CD4-positive, CD25-positive, alpha-beta regulatory T cell (primary cell): ENCODE results near the gene APOC4. TPM values are rescaled to one million over a fixed set of nuclear protein-coding genes. Genes with fewer than 3 reads are reported as not detected.

Experiments used
- ATAC-seq, 2 donors: fragments of 150-1000 bp; cut with Tn5 transposase; one replicate each; pipeline ENCODE4 v1.10.0; 2021; ENCODE audit warnings: low read depth in 2 of 2, moderate number of reproducible peaks in 2 of 2, moderate library complexity in 1 of 2
- DNase-seq, 3 donors: peaks; one replicate each; pipeline versions ENCODE4 v3.0.0 to v3.0.0-alpha.2; 2012 to 2022; ENCODE audit warnings: mixed read lengths in 1 of 3
- H3K27ac ChIP-seq: one replicate; pipeline ENCODE4 v1.7.0; 2013; ENCODE audit warnings: mild to moderate bottlenecking, low read length; ENCODE audit not compliant: insufficient read depth, poor library complexity, severe bottlenecking
- H3K27me3 ChIP-seq: one replicate; pipeline ENCODE4 v1.7.0; 2013; ENCODE audit warnings: low read length; ENCODE audit not compliant: control insufficient read depth, insufficient read depth
- H3K36me3 ChIP-seq: one replicate; pipeline ENCODE4 v1.7.0; 2013; ENCODE audit warnings: mild to moderate bottlenecking, low read length, moderate library complexity; ENCODE audit not compliant: control insufficient read depth, insufficient read depth
- H3K4me1 ChIP-seq: 2 replicates; pipeline ENCODE4 v1.7.0; 2013; ENCODE audit warnings: mild to moderate bottlenecking, low read length; ENCODE audit not compliant: insufficient read depth, control insufficient read depth, poor library complexity, severe bottlenecking
- H3K4me3 ChIP-seq: one replicate; pipeline ENCODE4 v1.7.0; 2013; ENCODE audit warnings: low read depth, mild to moderate bottlenecking, low read length, moderate library complexity
- H3K9me3 ChIP-seq, 2 experiments: 1 replicate in 1 of 2; 2 replicates in 1 of 2; pipeline ENCODE4 v1.7.0; 2013; ENCODE audit warnings: low read length in 2 of 2, mild to moderate bottlenecking in 1 of 2, moderate library complexity in 1 of 2; ENCODE audit not compliant: control insufficient read depth in 2 of 2
- H3K27ac Mint-ChIP-seq, 3 donors: one replicate each; pipeline ENCODE4 v1.8.0; 2020 to 2022; ENCODE audit warnings: mild to moderate bottlenecking in 3 of 3, mixed read lengths in 3 of 3, moderate library complexity in 2 of 3
- H3K27me3 Mint-ChIP-seq: one replicate; pipeline ENCODE4 v1.8.0; 2022; ENCODE audit warnings: mild to moderate bottlenecking, mixed read lengths
- H3K36me3 Mint-ChIP-seq: one replicate; pipeline ENCODE4 v1.8.0; 2020; ENCODE audit warnings: mixed read lengths
- H3K4me1 Mint-ChIP-seq, 4 donors: one replicate each; pipeline ENCODE4 v1.8.0; 2020 to 2022; ENCODE audit warnings: mixed read lengths in 4 of 4, mild to moderate bottlenecking in 1 of 4
- H3K4me3 Mint-ChIP-seq, 4 donors: one replicate each; pipeline ENCODE4 v1.8.0; 2020 to 2022; ENCODE audit warnings: mild to moderate bottlenecking in 4 of 4, mixed read lengths in 4 of 4, moderate library complexity in 3 of 4
- H3K9me3 Mint-ChIP-seq, 7 donors: one replicate each; pipeline ENCODE4 v1.8.0; 2020 to 2022; ENCODE audit warnings: mixed read lengths in 7 of 7, mild to moderate bottlenecking in 3 of 7, moderate library complexity in 2 of 7
- polyA plus RNA-seq, 4 donors: library from polyadenylated mRNA; unstranded; fragments of 300-500 nt; fragmentation: Illumina TruSeq; gene quantifications; one replicate each; pipeline ENCODE4 v1.2.3, GENCODE V29; 2021
- total RNA-seq: library from RNA; stranded (reverse); gene quantifications from one replicate; pipeline ENCODE4 v1.2.3, GENCODE V29; 2022

The APOC4 gene
- total and polyA plus RNA-seq, 5 donors from 2014 or later = not detected

DNA sequence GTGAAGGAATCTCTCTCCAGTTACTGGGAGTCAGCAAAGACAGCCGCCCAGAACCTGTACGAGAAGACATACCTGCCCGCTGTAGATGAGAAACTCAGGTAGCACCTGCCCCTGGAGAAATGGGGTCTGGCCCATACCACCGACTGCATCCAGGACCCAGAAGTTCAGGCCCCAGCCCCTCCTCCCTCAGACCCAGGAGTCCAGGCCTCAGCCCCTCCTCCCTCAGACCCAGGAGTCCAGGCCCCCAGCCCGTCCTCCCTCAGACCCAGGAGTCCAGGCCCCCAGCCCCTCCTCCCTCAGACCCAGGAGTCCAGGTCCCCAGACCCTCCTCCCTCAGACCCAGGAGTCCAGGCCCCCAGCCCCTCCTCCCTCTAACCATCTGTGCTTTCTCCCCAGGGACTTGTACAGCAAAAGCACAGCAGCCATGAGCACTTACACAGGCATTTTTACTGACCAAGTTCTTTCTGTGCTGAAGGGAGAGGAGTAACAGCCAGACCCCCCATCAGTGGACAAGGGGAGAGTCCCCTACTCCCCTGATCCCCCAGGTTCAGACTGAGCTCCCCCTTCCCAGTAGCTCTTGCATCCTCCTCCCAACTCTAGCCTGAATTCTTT is 6.8 kb downstream of the APOC4 start:
- Mint-ChIP-seq H3K27ac (no peak overlapping the region), H3K9me3 (no peaks in the 10 kb centered on the region), H3K27me3 (no peaks in the 10 kb centered on the region), H3K4me1 (peaks cover 0 to 11% (median 4%) of the 10 kb centered on the region in 4 donors), H3K4me3 (no peak overlapping the region), H3K36me3 (no peaks in the 10 kb centered on the region)
- ATAC-seq (no peak), DNase-seq (no peak)
- no peaks in the 10 kb centered on the region for H3K27me3 ChIP-seq
- no peaks in the 10 kb centered on the region for H3K9me3 ChIP-seq
- H3K4me3 ChIP-seq = no peak overlapping the region
- H3K27ac ChIP-seq = no peak overlapping the region
- peaks cover 1% of the 10 kb centered on the region for H3K4me1 ChIP-seq
- H3K36me3 ChIP-seq = peaks cover 9% of the 10 kb centered on the region

GRCh38 chr19:44949550-44949949 is 7.5 kb downstream of the APOC4 start:
- H3K4me1 Mint-ChIP-seq = peaks cover 0 to 15% (median 6%) of the 10 kb centered on the region in 4 donors
- H3K27me3 Mint-ChIP-seq = no peaks in the 10 kb centered on the region
- ATAC-seq (no peak), DNase-seq (no peak)
- H3K27ac Mint-ChIP-seq = no peak overlapping the region
- Histone ChIP-seq H3K9me3 (no peaks in the 10 kb centered on the region), H3K4me1 (peaks cover 8% of the 10 kb centered on the region), H3K27ac (no peak overlapping the region), H3K27me3 (no peaks in the 10 kb centered on the region), H3K36me3 (peaks cover 9% of the 10 kb centered on the region), H3K4me3 (no peak overlapping the region)
- no peaks in the 10 kb centered on the region for H3K9me3 Mint-ChIP-seq
- H3K4me3 Mint-ChIP-seq = no peak overlapping the region
- no peaks in the 10 kb centered on the region for H3K36me3 Mint-ChIP-seq

DNA sequence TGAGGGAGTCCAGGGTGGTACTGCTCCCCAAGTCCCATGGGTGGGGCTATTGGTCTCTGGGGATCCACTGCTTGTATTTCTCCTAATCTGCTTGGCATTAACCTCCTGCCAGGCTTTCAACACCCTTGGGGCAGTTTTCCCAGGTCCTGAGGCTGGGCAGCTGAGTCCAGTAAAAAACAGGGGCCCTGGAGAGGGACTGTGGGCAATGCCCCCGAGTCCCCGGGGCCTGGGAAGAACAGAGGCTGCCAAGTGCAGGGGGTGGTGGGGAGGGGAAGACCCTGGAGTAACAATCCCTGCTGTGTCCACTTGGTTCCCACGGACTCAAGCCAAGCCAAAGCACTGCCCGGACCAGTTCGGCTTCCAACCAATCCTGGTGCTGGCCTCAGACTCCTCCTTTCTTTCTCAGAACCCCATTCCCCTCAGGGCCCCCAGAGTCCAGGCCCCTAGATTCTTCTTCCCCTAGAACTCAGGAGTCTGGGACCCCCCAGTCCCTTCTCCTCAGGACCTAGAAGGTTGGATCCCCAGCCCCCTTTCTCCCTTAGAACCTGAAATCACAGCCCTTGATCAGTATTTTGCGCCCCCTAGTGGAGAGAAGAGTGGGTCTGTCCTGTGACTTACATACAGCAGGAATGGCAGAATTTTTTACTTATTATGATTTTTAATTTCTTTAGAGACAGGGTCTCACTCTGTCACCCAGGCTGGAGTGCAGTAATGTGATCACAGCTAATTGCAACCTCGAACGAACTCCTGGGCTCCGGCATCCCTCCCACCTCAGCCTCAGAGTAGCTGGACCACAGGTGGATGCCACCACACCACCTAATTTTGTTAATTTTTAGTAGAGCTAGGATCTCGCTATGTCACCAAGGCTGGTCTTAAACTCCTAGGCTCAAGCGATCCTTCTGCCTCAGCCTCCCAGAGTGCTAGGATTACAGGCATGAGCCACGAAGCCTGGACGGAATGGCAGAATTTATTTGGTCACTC is 9.4 kb downstream of the APOC4 start:
- Mint-ChIP-seq H3K4me3 (peak overlapping the region in 3 of 4 donors; percentile 16 to 55 (median 43)), H3K4me1 (peaks cover 0 to 31% (median 16%) of the 10 kb centered on the region in 4 donors), H3K27ac (peak overlapping the region in 2 of 3 donors; percentile 25 to 68), H3K36me3 (no peaks in the 10 kb centered on the region), H3K9me3 (no peaks in the 10 kb centered on the region), H3K27me3 (peaks cover 4% of the 10 kb centered on the region)
- DNase-seq = peak; percentile 55 to 79 (median 77)
- Histone ChIP-seq H3K27ac (no peak overlapping the region), H3K4me1 (peaks cover 21% of the 10 kb centered on the region), H3K36me3 (peaks cover 9% of the 10 kb centered on the region), H3K4me3 (no peak overlapping the region), H3K27me3 (no peaks in the 10 kb centered on the region), H3K9me3 (no peaks in the 10 kb centered on the region)
- ATAC-seq = no peak

DNA sequence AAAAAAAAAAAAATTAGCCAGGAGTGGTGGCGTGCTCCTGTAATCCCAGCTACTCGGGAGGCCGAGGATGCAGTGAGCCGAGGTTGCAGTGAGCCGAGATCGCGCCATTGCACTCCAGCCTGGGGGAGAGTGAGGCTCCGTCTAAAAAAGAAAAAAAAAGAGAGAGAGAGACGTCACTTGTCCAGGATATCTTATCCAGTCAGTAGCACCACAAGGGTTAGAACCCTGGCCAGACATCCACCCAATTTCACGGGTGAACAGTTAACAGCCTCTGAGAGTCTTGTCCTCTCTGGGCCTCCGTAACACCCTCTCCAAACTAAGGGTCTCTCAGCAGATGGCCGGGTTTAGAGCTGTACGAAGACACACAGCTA is 12.2 kb downstream of the APOC4 start:
- DNase-seq = no peak
- Histone ChIP-seq H3K36me3 (peaks cover 9% of the 10 kb centered on the region), H3K9me3 (no peaks in the 10 kb centered on the region), H3K27me3 (no peaks in the 10 kb centered on the region), H3K27ac (peak overlapping the region; percentile 89), H3K4me1 (peaks cover 37% of the 10 kb centered on the region), H3K4me3 (peak overlapping the region; percentile 98)
- peaks cover 4% of the 10 kb centered on the region for H3K27me3 Mint-ChIP-seq
- no peaks in the 10 kb centered on the region for H3K36me3 Mint-ChIP-seq
- H3K9me3 Mint-ChIP-seq = no peaks in the 10 kb centered on the region
- peak overlapping the region; percentile 97 to 99 (median 97) for H3K27ac Mint-ChIP-seq
- ATAC-seq = peak; percentile 1 to 2
- peaks cover 0 to 54% (median 29%) of the 10 kb centered on the region in 4 donors for H3K4me1 Mint-ChIP-seq
- H3K4me3 Mint-ChIP-seq = peak overlapping the region; percentile 94 to 97 (median 96)

DNA sequence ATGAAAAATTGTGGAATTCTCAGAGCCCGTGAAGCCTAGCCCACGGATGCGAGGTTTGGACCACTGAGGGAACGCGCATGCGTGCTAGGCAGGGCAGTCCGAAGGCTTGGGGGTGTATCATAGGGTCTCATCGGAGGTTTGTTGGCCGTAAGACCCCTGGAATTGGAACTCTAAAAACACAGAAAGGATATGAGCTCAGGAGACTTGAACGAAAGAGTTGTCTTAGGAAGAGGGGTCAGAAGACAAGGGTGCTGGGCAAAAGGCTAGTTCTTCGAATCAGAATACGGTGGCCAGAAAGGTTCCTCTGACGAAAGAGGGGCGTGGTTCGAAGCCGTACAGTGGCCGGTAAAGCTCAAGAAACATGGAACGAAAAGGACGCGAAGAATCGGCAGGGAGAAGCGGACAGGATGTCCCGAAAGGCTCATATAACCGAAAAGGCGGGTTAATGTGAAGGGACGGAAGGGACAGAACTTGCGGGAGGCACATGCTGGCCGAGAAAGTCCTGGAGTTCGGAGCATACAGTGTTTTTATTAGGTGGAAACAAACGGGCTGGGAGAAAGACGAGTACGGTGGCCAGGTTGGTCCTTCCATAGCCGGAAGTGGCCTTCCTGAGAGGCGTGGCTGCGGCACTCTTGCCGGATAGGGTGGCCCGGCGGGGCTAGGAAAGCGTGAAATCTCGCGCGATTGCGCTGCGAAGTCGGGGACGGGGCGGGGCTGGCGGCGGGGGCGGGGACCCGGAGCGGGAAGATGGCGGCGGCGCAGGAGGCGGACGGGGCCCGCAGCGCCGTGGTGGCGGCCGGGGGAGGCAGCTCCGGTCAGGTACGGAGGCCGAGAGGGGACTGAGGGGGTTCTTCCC is 12.8 kb downstream of the APOC4 start, which contains the start of gene CLPTM1:
TSS of gene CLPTM1 (plus strand) at position 732 of the 856 bp plus-strand sequence. CDS start at position 748, 16 bp downstream.
- no peaks in the 10 kb centered on the region for H3K27me3 ChIP-seq
- Mint-ChIP-seq H3K36me3 (no peaks in the 10 kb centered on the region), H3K27me3 (peaks cover 4% of the 10 kb centered on the region), H3K4me1 (peaks cover 0 to 60% (median 33%) of the 10 kb centered on the region in 4 donors), H3K27ac (peak within 1 kb of the TSS; percentile 97 to 99 (median 97)), H3K9me3 (no peaks in the 10 kb centered on the region), H3K4me3 (peak within 1 kb of the TSS; percentile 95 to 97 (median 96))
- H3K4me1 ChIP-seq = peaks cover 37% of the 10 kb centered on the region
- DNase-seq (peak; percentile 94 to 98 (median 97)), ATAC-seq (peak; percentile 93 to 95)
- peak within 1 kb of the TSS; percentile 89 for H3K27ac ChIP-seq
- peak within 1 kb of the TSS; percentile 98 for H3K4me3 ChIP-seq
- peaks cover 12% of the 10 kb centered on the region for H3K36me3 ChIP-seq
- no peaks in the 10 kb centered on the region for H3K9me3 ChIP-seq

GRCh38 chr19:44955505-44956439 is 13.7 kb downstream of the APOC4 start:
- Histone ChIP-seq H3K9me3 (no peaks in the 10 kb centered on the region), H3K4me1 (peaks cover 37% of the 10 kb centered on the region), H3K27me3 (no peaks in the 10 kb centered on the region), H3K27ac (peak overlapping the region; percentile 89), H3K4me3 (peak overlapping the region; percentile 86), H3K36me3 (peaks cover 8% of the 10 kb centered on the region)
- H3K9me3 Mint-ChIP-seq = no peaks in the 10 kb centered on the region
- ATAC-seq (peak in 1 of 2 donors; percentile 1), DNase-seq (peak in 1 of 3 donors; percentile 4)
- H3K4me3 Mint-ChIP-seq = peak overlapping the region; percentile 95 to 97 (median 96)
- H3K27me3 Mint-ChIP-seq = peaks cover 4% of the 10 kb centered on the region
- peaks cover 5% of the 10 kb centered on the region for H3K36me3 Mint-ChIP-seq
- H3K27ac Mint-ChIP-seq = peak overlapping the region; percentile 56 to 99 (median 93)
- H3K4me1 Mint-ChIP-seq = peaks cover 0 to 68% (median 41%) of the 10 kb centered on the region in 4 donors
